A673 (cell line): ENCODE measurements around the gene ZNF580. TPM values are rescaled to one million over a fixed set of nuclear protein-coding genes. Genes with fewer than 3 reads are reported as not detected.

ENCODE experiments used
- BruUV-seq: library from RNA; stranded (reverse); fragments of 400-500 nt; replicated peaks from 2 replicates; lab custom pipeline; 2021; lab: Mats Ljungman, UMichigan
- CTCF ChIA-PET: fragments of 300-600 bp; sonication (Branson Sonifier 250); formaldehyde crosslinking; loops from one replicate; lab custom pipeline; 2022; ENCODE audit warnings: antibody characterized with exemption; lab: Charles Lee
- POLR2A ChIA-PET: fragments of 300-600 bp; sonication (Branson Sonifier 250); formaldehyde crosslinking; loops from one replicate; lab custom pipeline; 2022; ENCODE audit warnings: antibody characterized with exemption; ENCODE audit not compliant: low non-redundant PET; lab: Charles Lee
- DNase-seq: peaks from one replicate; pipeline ENCODE4 v3.0.0-alpha.2; 2015; ENCODE audit warnings: low spot score
- H3K27ac ChIP-seq: fragments of 200-600 bp; sonication (generic); 2 replicates; pipeline ENCODE4 v1.5.1; 2016; ENCODE audit warnings: mixed run types, low read depth, mild to moderate bottlenecking, mixed read lengths, antibody characterized with exemption, low read length; ENCODE audit not compliant: poor library complexity, severe bottlenecking
- H3K27me3 ChIP-seq: fragments of 200-600 bp; sonication (generic); replicated peaks from 2 replicates; pipeline ENCODE4 v1.6.1; 2017; ENCODE audit warnings: mixed run types, low read depth, mild to moderate bottlenecking, mixed read lengths, antibody characterized with exemption, low read length; ENCODE audit not compliant: insufficient read depth, poor library complexity
- H3K36me3 ChIP-seq: fragments of 200-600 bp; sonication (generic); 2 replicates; pipeline ENCODE4 v1.6.1; 2016; ENCODE audit warnings: mixed run types, mild to moderate bottlenecking, mixed read lengths, antibody characterized with exemption, low read length; ENCODE audit not compliant: insufficient read depth, poor library complexity, severe bottlenecking
- H3K4me1 ChIP-seq: fragments of 200-600 bp; sonication (generic); 2 replicates; pipeline ENCODE4 v1.6.1; 2017; ENCODE audit warnings: mixed run types, mild to moderate bottlenecking, mixed read lengths, antibody characterized with exemption, low read length; ENCODE audit not compliant: insufficient read depth, poor library complexity, severe bottlenecking
- H3K4me3 ChIP-seq: fragments of 200-600 bp; sonication (generic); 2 replicates; pipeline ENCODE4 v1.5.1; 2016; ENCODE audit warnings: low read depth, mixed run types, mild to moderate bottlenecking, mixed read lengths, low read length; ENCODE audit not compliant: poor library complexity, severe bottlenecking
- H3K9me3 ChIP-seq: fragments of 200-600 bp; sonication (generic); 2 replicates; pipeline ENCODE4 v1.6.1; 2016; ENCODE audit warnings: mixed run types, low read depth, mild to moderate bottlenecking, mixed read lengths, antibody characterized with exemption, low read length; ENCODE audit not compliant: poor library complexity, severe bottlenecking
- CTCF ChIP-seq: fragments of 300-800, 200-600 bp; sonication (generic); conservative IDR thresholded peaks from 2 replicates; pipeline ENCODE4 v1.5.1; 2017; ENCODE audit warnings: low read depth, mild to moderate bottlenecking, antibody characterized with exemption, low read length, moderate library complexity, mixed read lengths
- EZH2 ChIP-seq: fragments of 200-600 bp; sonication (generic); IDR thresholded peaks from 2 replicates; pipeline ENCODE4 v1.6.1; 2017; ENCODE audit warnings: borderline replicate concordance, low read depth, mild to moderate bottlenecking, mixed read lengths, antibody characterized with exemption, low read length; ENCODE audit not compliant: poor library complexity, severe bottlenecking
- intact Hi-C: fragments of 100-400 bp; cut with micrococcal nuclease; formaldehyde crosslinking; loops from one replicate; pipeline ENCODE4 v1.10.0; 2022; ENCODE audit not compliant: unreplicated experiment
- total RNA-seq: library from RNA; stranded (reverse); gene quantifications from 2 replicates; pipeline ENCODE4 v1.2.3, GENCODE V29; 2021

Gene ZNF580
- total RNA-seq, 1 experiment from 2014 or later: 49.1 TPM

DNA sequence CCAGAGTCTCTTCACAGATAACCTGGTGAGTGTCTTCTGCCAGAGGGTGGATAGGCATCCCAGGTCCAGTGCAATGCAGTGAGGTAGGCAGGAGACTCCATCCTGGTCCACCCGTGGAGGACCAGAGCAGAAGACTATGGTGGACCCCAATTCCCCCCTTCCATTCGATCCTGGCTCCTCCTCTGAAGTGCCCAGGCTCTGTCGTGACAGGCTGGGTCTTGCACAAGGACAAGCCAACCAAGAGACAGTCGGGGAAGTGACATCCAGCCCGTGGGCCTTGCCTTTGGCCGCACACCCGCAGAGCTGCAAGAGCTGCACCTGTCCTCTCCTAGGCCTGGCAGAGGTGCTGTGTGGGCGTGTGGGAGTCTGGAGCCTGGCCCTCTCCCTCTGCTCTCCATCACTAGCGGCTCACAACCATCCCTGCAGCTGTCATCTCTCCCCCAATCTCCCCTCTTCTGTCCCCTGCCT, 19.6 kb upstream of the ZNF580 start:
- ChIA-PET POLR2A (interaction anchor here (0.6 kb wide), 1 partner anchor 16 kb away, joined by 3 read pairs; no protein-coding TSS in a partner anchor), CTCF (no interaction called here)
- Histone ChIP-seq H3K9me3 (no peaks in the 10 kb centered on the region), H3K27me3 (no peaks in the 10 kb centered on the region), H3K4me3 (no peak overlapping the region), H3K4me1 (peaks cover 5% of the 10 kb centered on the region), H3K36me3 (peaks cover 18% of the 10 kb centered on the region), H3K27ac (no peak overlapping the region)
- intact Hi-C loops: no loop called here
- no TSS peak for BruUV-seq
- TF ChIP-seq EZH2: no peak
- no peak for TF ChIP-seq CTCF
- no peak for DNase-seq

DNA sequence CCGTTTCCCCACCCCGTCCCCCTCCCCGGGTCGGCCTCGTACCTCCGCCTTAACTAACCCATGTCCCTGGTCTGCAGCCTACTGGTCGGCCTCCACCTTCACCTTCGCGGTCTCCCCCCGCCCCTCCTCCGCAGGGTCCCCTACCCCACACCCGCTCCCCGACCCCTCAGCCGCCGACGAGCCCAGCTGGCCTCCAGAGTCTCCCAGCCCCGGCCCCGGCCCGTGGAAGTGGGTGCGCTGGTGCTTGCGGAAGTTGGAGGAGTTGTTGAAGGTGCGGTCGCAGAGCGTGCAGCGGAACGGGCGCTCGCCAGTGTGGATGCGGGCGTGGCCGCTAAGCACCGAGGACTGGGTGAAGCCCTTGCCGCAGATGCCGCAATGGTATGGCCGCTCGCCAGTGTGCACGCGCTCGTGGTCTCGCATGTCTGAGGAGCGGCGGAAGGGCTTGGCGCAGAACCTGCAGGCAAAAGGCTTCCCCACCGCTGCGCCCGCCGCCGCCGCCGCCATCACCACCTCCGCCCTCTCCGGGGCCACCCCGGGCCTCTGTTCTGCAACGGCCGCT, 19.1 kb upstream of the ZNF580 start:
- Histone ChIP-seq H3K4me3 (no peak overlapping the region), H3K9me3 (no peaks in the 10 kb centered on the region), H3K4me1 (peaks cover 5% of the 10 kb centered on the region), H3K36me3 (peaks cover 12% of the 10 kb centered on the region), H3K27me3 (no peaks in the 10 kb centered on the region), H3K27ac (no peak overlapping the region)
- DNase-seq: no peak
- TF ChIP-seq CTCF (no peak), EZH2 (no peak)
- POLR2A ChIA-PET: no interaction called here
- intact Hi-C loops: no loop called here
- CTCF ChIA-PET: no interaction called here
- no TSS peak for BruUV-seq

DNA sequence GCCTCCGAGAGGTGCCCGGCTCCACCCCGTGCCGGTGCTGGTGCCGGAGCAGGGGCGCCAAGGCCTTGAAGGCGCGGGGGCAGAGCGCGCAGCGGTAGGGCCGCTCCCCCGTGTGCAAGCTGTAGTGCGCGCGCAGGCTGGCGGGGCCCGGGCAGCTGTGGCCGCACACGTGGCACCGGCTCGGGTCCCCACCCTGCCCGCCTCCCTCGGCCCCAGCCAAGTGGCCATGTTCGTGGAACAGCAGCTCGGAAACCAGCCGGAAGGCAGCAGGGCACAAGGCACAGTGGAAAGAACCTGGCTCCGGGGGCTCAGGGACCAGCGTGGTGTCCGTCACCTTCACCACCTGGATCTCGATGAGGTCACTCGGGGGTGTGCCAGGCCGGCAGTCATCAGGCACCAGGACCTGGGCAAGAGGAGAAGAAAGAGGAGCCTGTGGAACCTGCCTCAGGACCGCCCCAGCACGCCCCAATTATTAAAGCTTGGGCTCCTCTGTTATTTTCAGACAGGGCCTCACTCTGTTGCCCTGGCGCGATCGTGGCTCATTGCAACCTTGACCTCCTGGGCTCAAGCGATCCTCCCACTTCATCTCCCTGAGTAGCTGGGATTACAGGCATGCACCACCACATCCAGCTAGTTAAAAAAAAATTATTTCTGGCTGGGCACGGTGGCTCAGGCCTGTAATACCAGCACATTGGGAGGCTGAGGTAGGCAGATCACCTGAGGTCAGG, 18.4 kb upstream of the ZNF580 start:
- no peaks in the 10 kb centered on the region for H3K27me3 ChIP-seq
- intact Hi-C loops: no loop called here
- H3K36me3 ChIP-seq: peaks cover 8% of the 10 kb centered on the region
- H3K27ac ChIP-seq: no peak overlapping the region
- peaks cover 5% of the 10 kb centered on the region for H3K4me1 ChIP-seq
- DNase-seq: no peak
- BruUV-seq: no TSS peak
- POLR2A ChIA-PET: no interaction called here
- TF ChIP-seq CTCF (no peak), EZH2 (no peak)
- H3K4me3 ChIP-seq: no peak overlapping the region
- CTCF ChIA-PET: no interaction called here
- H3K9me3 ChIP-seq: no peaks in the 10 kb centered on the region
